Left hindlimb (tissue), 1 donor: ENCODE results near the gene RAE1.
"Not testable (repeated sequence)": the region's sequence is repeated elsewhere in the genome, so short reads cannot be mapped to it uniquely, and the experiment has no call there.

ENCODE experiments used
- DNase-seq: peaks from one replicate; pipeline ENCODE4 v3.0.0-alpha.2; 2018

RAE1 gene

DNA sequence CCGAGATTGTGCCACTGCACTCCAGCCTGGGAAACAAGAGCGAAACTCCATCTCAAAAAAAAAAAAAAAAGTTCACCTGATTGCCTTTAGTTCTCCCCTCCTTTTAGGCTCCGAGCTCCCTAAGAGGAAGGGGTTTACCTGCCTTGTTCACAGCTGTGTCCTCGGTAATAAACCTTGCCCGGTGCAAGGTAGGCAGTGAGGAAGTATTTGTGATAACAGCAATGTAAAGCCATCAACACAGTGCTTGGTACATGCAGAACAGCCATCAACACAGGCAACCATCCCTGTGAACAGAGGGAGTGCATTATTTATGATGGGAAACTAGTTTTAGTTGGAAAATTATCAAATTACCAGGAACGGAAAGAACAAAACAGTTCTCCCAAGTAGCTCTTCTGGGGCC, 23.2 kb upstream of the RAE1 start:
- DNase-seq: no peak

DNA sequence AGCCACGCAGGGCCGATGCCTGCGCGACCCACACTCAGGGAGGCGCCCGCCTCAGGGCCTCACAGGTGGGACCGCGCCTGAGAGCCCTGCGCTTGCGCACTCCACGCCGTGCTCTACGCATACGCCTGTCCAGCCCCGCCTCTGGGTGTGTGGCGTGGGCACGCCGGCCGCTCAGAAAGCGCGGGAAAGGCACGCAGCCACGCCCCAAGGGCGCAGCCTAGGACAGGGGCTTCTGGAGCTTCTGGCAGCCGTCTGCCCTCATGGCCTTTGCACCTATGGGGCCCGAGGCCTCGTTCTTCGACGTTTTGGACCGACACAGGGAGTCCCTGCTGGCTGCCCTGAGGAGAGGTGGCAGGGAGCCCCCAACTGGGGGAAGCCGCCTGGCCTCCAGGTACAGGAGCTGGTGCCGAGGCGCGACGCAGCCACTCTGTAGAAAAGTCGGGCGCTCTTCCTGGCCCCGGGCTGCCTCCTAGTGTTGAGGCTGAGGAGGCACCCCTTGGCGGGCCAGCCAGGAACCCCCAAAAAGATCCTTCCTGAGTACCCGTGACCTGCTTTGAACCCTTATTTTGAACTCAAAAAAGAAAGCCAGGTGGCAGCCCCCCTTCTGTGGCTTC, 21.3 kb upstream of the RAE1 start, which contains the start of gene SPO11:
Gene SPO11 (plus strand): TSS at position 196 of the 614 bp plus-strand sequence. CDS start 65 bp downstream, at position 261.
- no peak for DNase-seq

DNA sequence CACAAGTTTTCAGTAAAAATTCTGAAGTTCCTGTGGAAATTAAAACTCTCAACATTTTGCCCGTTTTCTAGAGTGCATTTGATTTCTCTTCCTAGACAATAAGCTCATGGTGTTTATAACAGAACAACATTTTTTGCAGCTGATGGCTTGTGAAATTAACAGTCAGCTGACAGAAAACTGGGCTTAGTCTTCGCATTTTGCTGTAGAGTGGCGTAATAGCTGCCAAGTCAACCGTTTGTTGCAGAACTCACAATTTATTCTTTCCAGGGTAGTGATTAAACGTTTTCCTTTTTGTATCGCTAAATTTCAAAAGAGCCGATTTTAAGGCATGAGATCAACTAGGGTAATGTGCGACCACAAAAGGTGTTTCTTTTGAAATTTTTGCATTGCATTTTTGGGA, 20.1 kb upstream of the RAE1 start:
- no peak for DNase-seq

GRCh38 chr20:57332105-57333089, 18.7 kb upstream of the RAE1 start:
- no peak for DNase-seq

- no peak for DNase-seq
These were observed 15.7 kb upstream of the RAE1 start for GRCh38 chr20:57335392-57335791.

DNA sequence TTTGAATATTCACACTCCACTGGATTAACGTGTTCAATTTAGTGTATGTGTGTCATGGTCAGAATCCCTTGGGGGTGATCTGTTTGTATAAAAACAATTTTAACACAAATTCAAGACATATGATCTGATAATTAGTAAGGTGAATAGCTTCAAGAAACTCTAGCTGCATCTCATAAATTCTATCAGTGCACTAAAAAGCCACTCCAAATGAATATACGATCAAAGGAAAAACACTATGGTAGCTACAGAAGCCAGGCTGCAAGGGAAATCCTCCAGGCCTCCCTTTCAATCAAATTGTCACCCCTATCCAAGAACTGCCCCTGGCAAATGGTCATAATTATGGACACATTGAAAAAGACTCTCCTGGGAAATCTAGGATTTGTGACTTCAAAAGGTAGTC, 9.4 kb upstream of the RAE1 start:
- DNase-seq: no peak

- no peak for DNase-seq
These were observed 8.2 kb upstream of the RAE1 start for GRCh38 chr20:57342829-57343228.

- DNase-seq: peak; percentile 58
These were observed 4.6 kb upstream of the RAE1 start for GRCh38 chr20:57346477-57346876.

DNA sequence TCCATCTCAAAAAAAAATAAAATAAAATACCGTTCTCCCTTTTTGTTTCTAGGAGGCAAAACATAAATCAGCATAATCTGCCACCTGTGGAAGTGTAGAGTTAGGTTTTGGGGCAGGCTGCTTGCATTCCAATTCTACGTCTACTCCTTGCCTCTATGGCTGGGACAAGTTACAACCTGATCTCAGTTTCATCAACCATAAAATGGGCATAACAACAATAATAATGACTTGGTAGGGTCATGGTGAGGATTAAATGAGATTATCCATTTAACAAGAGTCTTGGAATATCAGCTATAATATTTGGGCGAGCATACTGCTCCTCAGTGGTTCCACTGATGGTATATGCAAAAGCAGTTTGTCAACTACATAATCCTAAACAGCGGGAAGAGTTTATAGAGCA, 3.7 kb upstream of the RAE1 start:
- no peak for DNase-seq

GRCh38 chr20:57348200-57348921, 2.7 kb upstream of the RAE1 start:
- DNase-seq: not testable (repeated sequence)

DNA sequence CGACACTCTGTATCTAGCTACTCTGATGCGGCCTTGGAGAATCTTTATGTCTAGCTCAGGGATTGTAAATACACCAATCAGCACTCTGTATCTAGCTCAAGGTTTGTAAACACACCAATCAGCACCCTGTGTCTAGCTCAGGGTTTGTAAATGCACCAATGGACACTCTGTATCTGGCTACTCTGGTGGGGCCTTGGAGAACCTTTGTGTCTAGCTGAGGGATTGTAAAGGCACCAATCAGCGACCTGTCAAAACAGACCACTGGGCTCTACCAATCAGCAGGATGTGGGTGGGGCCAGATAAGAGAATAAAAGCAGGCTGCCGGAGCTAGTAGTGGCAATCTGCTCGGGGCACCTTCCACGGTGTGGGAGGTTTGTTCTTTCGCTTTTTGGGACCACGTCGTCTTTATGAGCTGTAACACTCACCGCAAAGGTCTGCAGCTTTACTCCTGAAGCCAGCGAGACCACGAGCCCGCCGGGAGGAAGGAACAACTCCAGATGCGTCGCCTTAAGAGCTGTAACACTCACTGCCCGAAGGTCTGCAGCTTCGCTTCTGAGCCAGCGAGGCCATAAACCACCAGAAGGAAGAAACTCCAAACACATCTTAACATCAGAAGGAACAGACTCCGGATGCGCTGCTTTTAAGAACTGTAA, 2.0 kb upstream of the RAE1 start:
- not testable (repeated sequence) for DNase-seq

- no peak for DNase-seq
These were observed 859 bp upstream of the RAE1 start for GRCh38 chr20:57350081-57350710.

DNA sequence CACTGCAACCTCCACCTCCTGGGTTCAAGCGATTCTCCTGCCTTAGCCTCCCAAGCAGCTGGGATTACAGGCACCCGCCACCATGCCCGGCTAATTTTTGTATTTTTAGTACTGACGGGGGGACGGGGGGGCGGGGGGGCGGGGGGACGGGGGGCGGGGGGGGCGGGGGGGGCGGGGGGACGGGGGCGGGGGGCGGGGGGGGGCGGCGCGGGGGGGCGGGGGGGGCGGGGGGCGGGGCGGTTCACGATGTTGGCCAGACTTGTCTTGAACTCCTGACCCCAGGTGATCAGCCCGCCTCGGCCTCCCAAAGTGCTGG, 371 bp upstream of the RAE1 start:
- not testable (repeated sequence) for DNase-seq

DNA sequence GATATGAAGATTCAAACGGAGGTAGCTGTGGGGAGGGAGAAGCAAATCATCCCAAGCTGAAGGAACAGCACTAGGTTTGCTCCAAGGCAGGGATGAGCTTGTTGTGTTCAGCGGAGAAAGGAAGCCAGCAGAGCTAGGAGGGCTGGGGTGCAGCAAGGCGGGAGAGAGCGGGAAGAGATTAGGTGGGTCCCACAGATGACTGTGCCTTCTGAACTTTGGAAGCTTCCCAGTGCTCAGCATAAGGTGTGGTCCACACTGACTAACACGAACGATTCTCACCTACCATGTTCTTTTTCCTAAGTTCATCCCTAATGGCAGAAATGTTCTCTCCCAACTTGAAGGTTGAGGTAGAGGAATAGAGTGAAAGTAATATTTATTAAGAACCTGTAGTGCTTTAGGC, 1.2 kb downstream of the RAE1 start:
- no peak for DNase-seq

GRCh38 chr20:57353351-57353750, 2.3 kb downstream of the RAE1 start:
- DNase-seq: no peak

DNA sequence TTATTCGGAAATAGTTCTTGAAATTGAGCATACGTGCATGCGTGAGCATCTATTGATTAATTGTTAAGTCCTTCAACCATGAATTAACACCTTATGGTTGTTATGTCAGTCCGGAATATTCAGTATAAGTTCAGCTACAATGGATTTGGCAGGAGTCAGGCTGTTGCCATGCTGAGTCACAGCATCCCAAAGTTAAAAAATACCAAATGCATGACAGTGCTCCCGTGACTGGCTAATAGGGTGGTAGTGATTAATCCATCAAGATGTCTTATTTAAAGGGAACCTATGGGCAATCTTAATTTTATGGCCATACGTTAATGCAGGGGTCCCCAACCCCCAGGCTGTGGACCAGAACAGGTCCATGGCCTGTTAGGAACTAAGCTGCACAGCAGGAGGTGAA, 10.5 kb downstream of the RAE1 start:
- no peak for DNase-seq

- no peak for DNase-seq
These were observed 13.4 kb downstream of the RAE1 start for GRCh38 chr20:57364451-57364850.

DNA sequence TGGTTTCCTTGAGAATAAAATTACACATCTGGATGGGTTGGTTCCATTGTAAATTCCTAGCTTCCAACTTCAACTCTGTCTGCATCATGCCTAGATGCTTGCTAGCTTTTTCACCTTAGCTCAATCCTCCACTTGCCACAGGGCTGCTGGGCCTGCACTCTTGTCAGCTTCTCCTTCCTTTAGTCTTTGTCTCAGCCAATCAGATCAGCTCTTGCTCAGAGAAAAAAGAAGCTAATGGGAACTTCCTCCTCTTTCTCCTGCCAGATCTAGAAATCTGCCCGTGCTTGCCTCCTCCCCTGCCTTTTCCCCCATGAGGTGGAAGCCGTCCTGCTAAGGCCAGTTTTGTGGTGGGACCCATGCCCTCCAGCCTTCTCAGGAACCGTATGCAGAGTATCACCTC, 18.5 kb downstream of the RAE1 start:
- no peak for DNase-seq

DNA sequence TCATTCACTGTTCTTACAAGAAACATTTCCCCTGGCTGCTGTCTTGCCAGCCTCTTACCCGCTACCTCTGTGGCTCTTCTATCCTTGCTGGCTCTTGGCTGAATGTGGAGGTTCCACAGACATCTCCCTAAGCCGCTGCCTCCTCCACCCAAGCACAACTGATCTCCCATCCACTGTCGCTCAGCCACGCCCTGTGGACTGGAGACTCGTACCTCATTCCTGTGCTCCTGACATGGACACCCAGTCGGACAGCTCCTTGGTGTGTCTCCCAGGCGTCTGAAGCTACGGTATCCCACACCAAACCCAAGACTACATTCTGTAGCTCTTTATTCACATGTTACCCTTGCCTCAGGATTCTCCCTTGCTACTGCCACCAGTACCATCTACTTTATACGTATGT, 19.3 kb downstream of the RAE1 start:
- DNase-seq: no peak

GRCh38 chr20:57371363-57371762, 20.3 kb downstream of the RAE1 start:
- no peak for DNase-seq

- DNase-seq: no peak
These were observed 21.1 kb downstream of the RAE1 start for GRCh38 chr20:57372157-57372556.

DNA sequence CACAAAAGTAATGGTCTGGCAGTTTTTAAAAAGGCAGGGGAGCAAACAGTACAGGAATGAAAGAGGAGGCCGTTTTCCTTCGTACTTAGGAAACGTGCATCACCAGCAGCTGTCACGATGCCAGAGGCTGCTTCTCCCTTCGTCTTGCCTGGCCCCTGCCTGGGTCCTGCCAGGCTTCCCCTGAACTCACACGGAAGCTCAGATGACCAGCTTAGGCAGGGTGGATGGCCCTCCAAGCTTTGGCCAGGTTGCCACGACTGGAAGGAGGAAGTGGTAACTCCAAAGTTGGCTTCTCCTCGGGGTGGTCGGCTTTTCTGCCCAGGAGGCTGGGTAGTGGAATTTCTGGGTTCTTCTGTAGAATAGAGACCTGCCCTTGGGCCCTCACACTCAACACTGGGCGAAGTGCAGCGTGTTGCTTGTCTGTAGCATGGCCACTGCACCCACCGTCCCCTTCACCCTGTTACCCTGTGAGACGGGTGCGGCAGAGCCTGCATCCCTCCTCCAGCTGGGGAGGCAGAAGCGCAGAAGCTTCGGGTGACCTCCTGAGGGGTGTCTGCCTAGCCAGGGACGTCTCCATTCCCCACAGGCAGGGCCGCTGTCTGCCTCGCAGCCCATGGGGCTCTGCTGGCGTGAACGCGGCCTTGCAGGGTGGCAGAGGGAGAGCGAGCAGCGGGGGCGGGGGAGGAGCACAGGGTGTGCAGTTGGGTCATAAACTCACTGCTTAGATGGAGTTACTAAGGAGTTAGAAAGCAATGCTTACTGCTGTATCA, 21.7 kb downstream of the RAE1 start:
- DNase-seq: no peak
